ENCODE measurements around the gene MSL3B.

Gene MSL3B

GRCh38 chr2:233821709-233822100, 46.5 kb downstream of the MSL3B start (continued):
- TF ChIP-seq JUND (IDR thresholded peaks at IDR 0.05) = no peak
- TF ChIP-seq EGR1 (IDR thresholded peaks at IDR 0.05; ENCODE audit: low read depth in 2 of 2) = no peak
- TF ChIP-seq ATF3 (IDR thresholded peaks at IDR 0.05) = no peak
- no peak for TF ChIP-seq NR2F2 (IDR thresholded peaks at IDR 0.05)

- Histone ChIP-seq H3K27ac (ENCODE audit: low read depth in 1 of 2, low read length in 2 of 2) (peak overlapping the region in 1 of 2 donors; percentile 88), H3K9ac (ENCODE audit: low read depth in 1 of 2, low read length in 2 of 2) (no peak overlapping the region), H3K27me3 (ENCODE audit: control insufficient read depth in 4 of 4, insufficient read depth in 4 of 4, low read length in 3 of 4) (no peaks in the 10 kb centered on the region), H3K4me3 (ENCODE audit: low read depth in 1 of 3, low read length in 3 of 3) (no peak overlapping the region), H3K9me3 (ENCODE audit: control insufficient read depth in 4 of 4, low read length in 3 of 4) (no peaks in the 10 kb centered on the region), H3K4me1 (ENCODE audit: control insufficient read depth in 4 of 4, insufficient read depth in 4 of 4, low read length in 3 of 4) (peaks cover 6 to 38% (median 24%) of the 10 kb centered on the region in 4 donors), H3K36me3 (ENCODE audit: control insufficient read depth in 4 of 4, insufficient read depth in 3 of 4, low read depth in 1 of 4, low read length in 3 of 4) (no peaks in the 10 kb centered on the region)
- DNase-seq (ENCODE audit: low spot score) = no peak
- WGBS = 92% methylated on average over 3 of the region's 3 CpGs
- no peak for TF ChIP-seq ZBTB33 (IDR thresholded peaks at IDR 0.05)
- no peak for TF ChIP-seq CTCF (IDR thresholded peaks at IDR 0.05; ENCODE audit: low read depth, low read length, missing input control)
- TF ChIP-seq REST (IDR thresholded peaks at IDR 0.05) = no peak
- no peak for TF ChIP-seq MAX (IDR thresholded peaks at IDR 0.05)
- no peak for TF ChIP-seq FOXA1 (IDR thresholded peaks at IDR 0.05)
- TF ChIP-seq HNF4G (IDR thresholded peaks at IDR 0.05) = no peak
- TF ChIP-seq JUND (IDR thresholded peaks at IDR 0.05) = no peak
- no peak for TF ChIP-seq FOXA2 (IDR thresholded peaks at IDR 0.05)
- TF ChIP-seq RAD21 (IDR thresholded peaks at IDR 0.05) = no peak
- no peak for TF ChIP-seq NR2F2 (IDR thresholded peaks at IDR 0.05)
- no peak for TF ChIP-seq GABPA (IDR thresholded peaks at IDR 0.05 in 1 of 2, conservative IDR thresholded peaks at IDR 0.05 in 1 of 2)
Observed at GRCh38 chr2:233821196-233821595, 47.0 kb downstream of the MSL3B start.

- peaks cover 6 to 38% (median 24%) of the 10 kb centered on the region in 4 donors for H3K4me1 ChIP-seq (ENCODE audit: control insufficient read depth in 4 of 4, insufficient read depth in 4 of 4, low read length in 3 of 4)
- WGBS = 95% methylated on average over 6 of the region's 6 CpGs
- H3K9me3 ChIP-seq (ENCODE audit: control insufficient read depth in 4 of 4, low read length in 3 of 4) = no peaks in the 10 kb centered on the region
- H3K27me3 ChIP-seq (ENCODE audit: control insufficient read depth in 4 of 4, insufficient read depth in 4 of 4, low read length in 3 of 4) = no peaks in the 10 kb centered on the region
- no peak overlapping the region for H3K4me3 ChIP-seq (ENCODE audit: low read depth in 1 of 3, low read length in 3 of 3)
- H3K27ac ChIP-seq (ENCODE audit: low read depth in 1 of 2, low read length in 2 of 2) = no peak overlapping the region
- H3K36me3 ChIP-seq (ENCODE audit: control insufficient read depth in 4 of 4, insufficient read depth in 3 of 4, low read depth in 1 of 4, low read length in 3 of 4) = no peaks in the 10 kb centered on the region
- DNase-seq (ENCODE audit: low spot score) = no peak
- H3K9ac ChIP-seq (ENCODE audit: low read depth in 1 of 2, low read length in 2 of 2) = no peak overlapping the region
- no peak for TF ChIP-seq SP1 (IDR thresholded peaks at IDR 0.05)
- no peak for TF ChIP-seq TAF1 (conservative IDR thresholded peaks at IDR 0.05)
- no peak for TF ChIP-seq CTCF (IDR thresholded peaks at IDR 0.05; ENCODE audit: low read depth, low read length, missing input control)
- TF ChIP-seq ZBTB33 (IDR thresholded peaks at IDR 0.05) = no peak
- no peak for TF ChIP-seq HNF4G (IDR thresholded peaks at IDR 0.05)
- no peak for TF ChIP-seq NR2F2 (IDR thresholded peaks at IDR 0.05)
Observed at GRCh38 chr2:233820774-233821105, 47.4 kb downstream of the MSL3B start.
